ENCODE measurements around the gene LCN15.

The LCN15 gene

GRCh38 chr9:136741883-136742571, 22.3 kb downstream of the LCN15 start:
- no peak for DNase-seq (ENCODE audit: low read depth in 2 of 2, low spot score in 1 of 2)

- DNase-seq (ENCODE audit: low read depth in 2 of 2, low spot score in 1 of 2): no peak
Observed at GRCh38 chr9:136740971-136741882, 23.1 kb downstream of the LCN15 start.

- DNase-seq (ENCODE audit: low read depth in 2 of 2, low spot score in 1 of 2): no peak
Observed at GRCh38 chr9:136740491-136740890, 23.8 kb downstream of the LCN15 start.

GRCh38 chr9:136740069-136740468, 24.2 kb downstream of the LCN15 start:
- DNase-seq (ENCODE audit: low read depth in 2 of 2, low spot score in 1 of 2): no peak

- no peak for DNase-seq (ENCODE audit: low read depth in 2 of 2, low spot score in 1 of 2)
Observed at GRCh38 chr9:136739509-136739908, 24.8 kb downstream of the LCN15 start.

GRCh38 chr9:136738960-136739359, 25.4 kb downstream of the LCN15 start:
- no peak for DNase-seq (ENCODE audit: low read depth in 2 of 2, low spot score in 1 of 2)

- no peak for DNase-seq (ENCODE audit: low read depth in 2 of 2, low spot score in 1 of 2)
Observed at GRCh38 chr9:136735812-136736480, 28.4 kb downstream of the LCN15 start.

GRCh38 chr9:136734837-136735496, 29.4 kb downstream of the LCN15 start:
- DNase-seq (ENCODE audit: low read depth in 2 of 2, low spot score in 1 of 2): no peak

- no peak for DNase-seq (ENCODE audit: low read depth in 2 of 2, low spot score in 1 of 2)
Observed at GRCh38 chr9:136733611-136734010, 30.7 kb downstream of the LCN15 start.

GRCh38 chr9:136732444-136733178, 31.7 kb downstream of the LCN15 start:
- DNase-seq (ENCODE audit: low read depth in 2 of 2, low spot score in 1 of 2): no peak

GRCh38 chr9:136729926-136730325, 34.4 kb downstream of the LCN15 start:
- DNase-seq (ENCODE audit: low read depth in 2 of 2, low spot score in 1 of 2): no peak

- DNase-seq (ENCODE audit: low read depth in 2 of 2, low spot score in 1 of 2): no peak
Observed at GRCh38 chr9:136729144-136729543, 35.2 kb downstream of the LCN15 start.

GRCh38 chr9:136728548-136729123, 35.7 kb downstream of the LCN15 start:
- DNase-seq (ENCODE audit: low read depth in 2 of 2, low spot score in 1 of 2): no peak

- DNase-seq (ENCODE audit: low read depth in 2 of 2, low spot score in 1 of 2): peak; percentile 86 to 87
Observed at GRCh38 chr9:136728080-136728547, 36.2 kb downstream of the LCN15 start.

GRCh38 chr9:136726631-136727191, 37.6 kb downstream of the LCN15 start:
- DNase-seq (ENCODE audit: low read depth in 2 of 2, low spot score in 1 of 2): peak in 1 of 2 donors; percentile 13

- no peak for DNase-seq (ENCODE audit: low read depth in 2 of 2, low spot score in 1 of 2)
Observed at GRCh38 chr9:136726118-136726517, 38.2 kb downstream of the LCN15 start.

- no peak for DNase-seq (ENCODE audit: low read depth in 2 of 2, low spot score in 1 of 2)
Observed at GRCh38 chr9:136725612-136726011, 38.7 kb downstream of the LCN15 start.

GRCh38 chr9:136724772-136725171, 39.5 kb downstream of the LCN15 start:
- no peak for DNase-seq (ENCODE audit: low read depth in 2 of 2, low spot score in 1 of 2)

GRCh38 chr9:136723989-136724388, 40.3 kb downstream of the LCN15 start:
- no peak for DNase-seq (ENCODE audit: low read depth in 2 of 2, low spot score in 1 of 2)
